Epidermal melanocyte (primary cell): ENCODE results near the gene SEC61A1.

Experiments used
- DNase-seq: peaks from one replicate; pipeline ENCODE4 v3.0.0; 2011; ENCODE audit warnings: low spot score; ENCODE audit not compliant: insufficient read length

Gene SEC61A1

GRCh38 chr3:128077202-128077624, 25.0 kb downstream of the SEC61A1 start:
- DNase-seq: no peak

- no peak for DNase-seq
These were observed 25.4 kb downstream of the SEC61A1 start for GRCh38 chr3:128077665-128078064.

- no peak for DNase-seq
These were observed 26.1 kb downstream of the SEC61A1 start for GRCh38 chr3:128078322-128078721.

GRCh38 chr3:128078875-128079274, 26.6 kb downstream of the SEC61A1 start:
- DNase-seq: no peak

- DNase-seq: no peak
These were observed 27.6 kb downstream of the SEC61A1 start for GRCh38 chr3:128079823-128080222.

GRCh38 chr3:128080323-128081080, 28.3 kb downstream of the SEC61A1 start:
- DNase-seq: no peak

- DNase-seq: no peak
These were observed 29.0 kb downstream of the SEC61A1 start for GRCh38 chr3:128081226-128081625.

GRCh38 chr3:128081846-128082245, 29.6 kb downstream of the SEC61A1 start:
- no peak for DNase-seq

GRCh38 chr3:128082546-128082945, 30.3 kb downstream of the SEC61A1 start:
- DNase-seq: no peak

- DNase-seq: no peak
These were observed 31.2 kb downstream of the SEC61A1 start for GRCh38 chr3:128083396-128083795.

GRCh38 chr3:128083980-128084674, 31.9 kb downstream of the SEC61A1 start:
- DNase-seq: no peak

GRCh38 chr3:128084675-128085021, 32.4 kb downstream of the SEC61A1 start:
- DNase-seq: peak; percentile 50

- no peak for DNase-seq
These were observed 36.9 kb downstream of the SEC61A1 start for GRCh38 chr3:128089135-128089534.

- DNase-seq: no peak
These were observed 39.3 kb downstream of the SEC61A1 start for GRCh38 chr3:128091586-128091985.

GRCh38 chr3:128094295-128095151, 42.3 kb downstream of the SEC61A1 start:
- DNase-seq: no peak

GRCh38 chr3:128095222-128095703, 43.0 kb downstream of the SEC61A1 start:
- DNase-seq: peak; percentile 90

GRCh38 chr3:128098234-128098633, 46.0 kb downstream of the SEC61A1 start:
- DNase-seq: no peak

GRCh38 chr3:128100161-128100560, 47.9 kb downstream of the SEC61A1 start:
- DNase-seq: no peak

- DNase-seq: no peak
These were observed 48.4 kb downstream of the SEC61A1 start for GRCh38 chr3:128100638-128101037.

- DNase-seq: no peak
These were observed 51.0 kb downstream of the SEC61A1 start for GRCh38 chr3:128103136-128103676.

- DNase-seq: no peak
These were observed 55.6 kb downstream of the SEC61A1 start for GRCh38 chr3:128107834-128108233.

GRCh38 chr3:128111147-128111546, 58.9 kb downstream of the SEC61A1 start:
- no peak for DNase-seq
